Karpas-422 (cell line): Measurements from ENCODE around the gene DPY19L1. TPM values are rescaled to one million over a fixed set of nuclear protein-coding genes. Genes with fewer than 3 reads are reported as not detected.

ENCODE experiments used
- DNase-seq: peaks from one replicate; pipeline ENCODE4 v3.0.0-alpha.2; 2015
- H2AFZ ChIP-seq: fragments of 200-600 bp; sonication (generic); 2 replicates; pipeline ENCODE4 v1.6.1; 2014; ENCODE audit warnings: antibody characterized with exemption, low read length, mixed read lengths
- H3K27ac ChIP-seq: fragments of 200-600 bp; sonication (generic); 2 replicates; pipeline ENCODE4 v1.5.1; 2014; ENCODE audit warnings: mild to moderate bottlenecking, low read length, moderate library complexity
- H3K27me3 ChIP-seq: fragments of 200-600 bp; sonication (generic); 2 replicates; pipeline ENCODE4 v1.6.1; 2014; ENCODE audit warnings: low read length, mixed read lengths
- H3K36me3 ChIP-seq: fragments of 200-600 bp; sonication (generic); 2 replicates; pipeline ENCODE4 v1.6.1; 2014; ENCODE audit warnings: low read length, mixed read lengths; ENCODE audit not compliant: insufficient read depth
- H3K4me1 ChIP-seq: fragments of 200-600 bp; sonication (generic); 2 replicates; pipeline ENCODE4 v1.6.1; 2014; ENCODE audit warnings: mild to moderate bottlenecking, low read length, mixed read lengths
- H3K4me2 ChIP-seq: fragments of 200-600 bp; sonication (generic); 2 replicates; pipeline ENCODE4 v1.6.1; 2014; ENCODE audit warnings: low read length, low read depth, mild to moderate bottlenecking; ENCODE audit not compliant: poor library complexity, severe bottlenecking
- H3K4me3 ChIP-seq: fragments of 200-600 bp; sonication (generic); 2 replicates; pipeline ENCODE4 v1.5.1; 2014; ENCODE audit warnings: mild to moderate bottlenecking, antibody characterized with exemption, low read length, mixed read lengths
- H3K79me2 ChIP-seq: fragments of 200-600 bp; sonication (generic); 2 replicates; pipeline ENCODE4 v1.6.1; 2014; ENCODE audit warnings: mild to moderate bottlenecking, low read length, mixed read lengths
- H3K9ac ChIP-seq: fragments of 200-600 bp; sonication (generic); 2 replicates; pipeline ENCODE4 v1.6.0; 2014; ENCODE audit warnings: low read length
- H3K9me2 ChIP-seq: fragments of 200-600 bp; sonication (generic), shearing (Covaris generic); replicated peaks from 2 replicates; pipeline ENCODE4 v1.6.0; 2014; ENCODE audit warnings: mild to moderate bottlenecking, low read length, moderate library complexity; ENCODE audit not compliant: insufficient read depth
- H3K9me3 ChIP-seq: fragments of 300-700, 200-600 bp; sonication (generic); 2 replicates; pipeline ENCODE4 v1.6.1; 2014; ENCODE audit warnings: low read length, mixed read lengths
- H4K20me1 ChIP-seq: fragments of 200-600 bp; sonication (generic); 2 replicates; pipeline ENCODE4 v1.6.1; 2014; ENCODE audit warnings: mild to moderate bottlenecking, antibody characterized with exemption, low read length, low read depth; ENCODE audit not compliant: insufficient read depth
- total RNA-seq: library from RNA; depleted of rRNA; stranded (reverse); fragments of >200 nt; shearing (Covaris generic); gene quantifications from 2 replicates; pipeline ENCODE4 v1.2.3, GENCODE V29; 2014; ENCODE audit warnings: low replicate concordance

DPY19L1 gene
- total RNA-seq, 1 experiment from 2014 or later: 10.3 TPM

- Histone ChIP-seq H3K9me3 (no peaks in the 10 kb centered on the region), H3K79me2 (no peaks in the 10 kb centered on the region), H3K27me3 (no peaks in the 10 kb centered on the region), H3K4me3 (peak overlapping the region; percentile 70), H3K36me3 (no peaks in the 10 kb centered on the region), H3K9ac (peak overlapping the region; percentile 81), H4K20me1 (peaks cover 4% of the 10 kb centered on the region; the same call in 1 of the 2 replicates), H3K4me2 (peak overlapping the region; percentile 87), H3K9me2 (no peaks in the 10 kb centered on the region), H2AFZ (peak overlapping the region; percentile 98), H3K27ac (no peak overlapping the region), H3K4me1 (peaks cover 18% of the 10 kb centered on the region)
- DNase-seq: no peak
Observed at GRCh38 chr7:35038354-35038753, 1.1 kb upstream of the DPY19L1 start.

- peak; percentile 95 for DNase-seq
- Histone ChIP-seq H3K4me2 (peak overlapping the region; percentile 87), H3K9me2 (no peaks in the 10 kb centered on the region), H3K9ac (peak overlapping the region; percentile 81), H2AFZ (peak overlapping the region; percentile 98), H3K27me3 (no peaks in the 10 kb centered on the region), H3K27ac (no peak overlapping the region), H3K4me1 (peaks cover 18% of the 10 kb centered on the region), H3K9me3 (no peaks in the 10 kb centered on the region), H3K4me3 (peak overlapping the region; percentile 70), H3K79me2 (no peaks in the 10 kb centered on the region), H4K20me1 (peaks cover 10% of the 10 kb centered on the region; the same call in 1 of the 2 replicates), H3K36me3 (no peaks in the 10 kb centered on the region)
Observed at GRCh38 chr7:35037526-35038341, 449 bp upstream of the DPY19L1 start.

- Histone ChIP-seq H3K9ac (peak overlapping the region; percentile 77), H3K4me3 (peak overlapping the region; percentile 84), H3K4me2 (peak overlapping the region; percentile 92), H4K20me1 (peaks cover 19% of the 10 kb centered on the region; the same call in 1 of the 2 replicates), H3K9me3 (no peaks in the 10 kb centered on the region), H3K36me3 (no peaks in the 10 kb centered on the region), H3K4me1 (peaks cover 18% of the 10 kb centered on the region), H3K27me3 (no peaks in the 10 kb centered on the region), H3K9me2 (no peaks in the 10 kb centered on the region), H3K79me2 (no peaks in the 10 kb centered on the region), H3K27ac (no peak overlapping the region), H2AFZ (peak overlapping the region; percentile 95)
- peak; percentile 74 for DNase-seq
Observed at GRCh38 chr7:35036361-35037171, 719 bp downstream of the DPY19L1 start.

GRCh38 chr7:35035511-35035961, 1.7 kb downstream of the DPY19L1 start:
- peak overlapping the region; percentile 92 for H3K4me2 ChIP-seq
- no peak overlapping the region for H2AFZ ChIP-seq
- H3K9ac ChIP-seq: no peak overlapping the region
- H3K79me2 ChIP-seq: no peaks in the 10 kb centered on the region
- no peaks in the 10 kb centered on the region for H3K36me3 ChIP-seq
- no peak overlapping the region for H3K4me3 ChIP-seq
- no peak for DNase-seq
- H3K27me3 ChIP-seq: no peaks in the 10 kb centered on the region
- peaks cover 19% of the 10 kb centered on the region for H4K20me1 ChIP-seq
- no peaks in the 10 kb centered on the region for H3K9me3 ChIP-seq
- H3K9me2 ChIP-seq: no peaks in the 10 kb centered on the region
- H3K4me1 ChIP-seq: peaks cover 18% of the 10 kb centered on the region
- no peak overlapping the region for H3K27ac ChIP-seq

- peaks cover 11% of the 10 kb centered on the region for H3K4me1 ChIP-seq
- H3K9me2 ChIP-seq: no peaks in the 10 kb centered on the region
- no peak overlapping the region for H2AFZ ChIP-seq
- H3K4me3 ChIP-seq: no peak overlapping the region
- peaks cover 35% of the 10 kb centered on the region for H4K20me1 ChIP-seq
- no peak overlapping the region for H3K9ac ChIP-seq
- no peak overlapping the region for H3K27ac ChIP-seq
- H3K27me3 ChIP-seq: no peaks in the 10 kb centered on the region
- H3K4me2 ChIP-seq: no peak overlapping the region
- H3K36me3 ChIP-seq: no peaks in the 10 kb centered on the region
- DNase-seq: no peak
- H3K9me3 ChIP-seq: no peaks in the 10 kb centered on the region
- H3K79me2 ChIP-seq: no peaks in the 10 kb centered on the region
Observed at GRCh38 chr7:35032166-35032565, 5.1 kb downstream of the DPY19L1 start.

GRCh38 chr7:35030848-35031247, 6.4 kb downstream of the DPY19L1 start:
- Histone ChIP-seq H3K9me3 (no peaks in the 10 kb centered on the region), H3K4me3 (no peak overlapping the region), H3K36me3 (no peaks in the 10 kb centered on the region), H3K9me2 (no peaks in the 10 kb centered on the region), H3K79me2 (no peaks in the 10 kb centered on the region), H3K4me2 (no peak overlapping the region), H3K27me3 (no peaks in the 10 kb centered on the region), H2AFZ (no peak overlapping the region), H3K4me1 (peaks cover 3% of the 10 kb centered on the region), H3K27ac (no peak overlapping the region), H4K20me1 (peaks cover 45% of the 10 kb centered on the region), H3K9ac (no peak overlapping the region)
- DNase-seq: no peak

- no peaks in the 10 kb centered on the region for H3K9me3 ChIP-seq
- no peak overlapping the region for H3K4me3 ChIP-seq
- H3K36me3 ChIP-seq: no peaks in the 10 kb centered on the region
- no peaks in the 10 kb centered on the region for H3K79me2 ChIP-seq
- H3K9ac ChIP-seq: no peak overlapping the region
- H3K9me2 ChIP-seq: no peaks in the 10 kb centered on the region
- no peaks in the 10 kb centered on the region for H3K4me1 ChIP-seq
- H3K27ac ChIP-seq: no peak overlapping the region
- H2AFZ ChIP-seq: no peak overlapping the region
- DNase-seq: no peak
- H4K20me1 ChIP-seq: peaks cover 52% of the 10 kb centered on the region
- no peak overlapping the region for H3K4me2 ChIP-seq
- no peaks in the 10 kb centered on the region for H3K27me3 ChIP-seq
Observed at GRCh38 chr7:35029311-35029710, 8.0 kb downstream of the DPY19L1 start.

GRCh38 chr7:35026150-35026549, 11.1 kb downstream of the DPY19L1 start:
- H3K79me2 ChIP-seq: no peaks in the 10 kb centered on the region
- H2AFZ ChIP-seq: no peak overlapping the region
- H3K9me2 ChIP-seq: no peaks in the 10 kb centered on the region
- no peaks in the 10 kb centered on the region for H3K4me1 ChIP-seq
- no peak overlapping the region for H3K4me3 ChIP-seq
- no peak overlapping the region for H3K4me2 ChIP-seq
- H4K20me1 ChIP-seq: peaks cover 38% of the 10 kb centered on the region
- DNase-seq: no peak
- H3K9me3 ChIP-seq: no peaks in the 10 kb centered on the region
- H3K27ac ChIP-seq: no peak overlapping the region
- H3K9ac ChIP-seq: no peak overlapping the region
- no peaks in the 10 kb centered on the region for H3K27me3 ChIP-seq
- H3K36me3 ChIP-seq: no peaks in the 10 kb centered on the region
